HG02588 (cell line): Measurements from ENCODE around the gene FGD2.
A peak's percentile ranks its signal among the peaks of the same experiment; 100 is the strongest.

Experiments used
- ATAC-seq: cut with Tn5 transposase; IDR thresholded peaks from one replicate; pipeline ENCODE4 v1.9.1; 2021; ENCODE audit warnings: mild to moderate bottlenecking, moderate library complexity; ENCODE audit not compliant: unreplicated experiment

FGD2 gene

DNA sequence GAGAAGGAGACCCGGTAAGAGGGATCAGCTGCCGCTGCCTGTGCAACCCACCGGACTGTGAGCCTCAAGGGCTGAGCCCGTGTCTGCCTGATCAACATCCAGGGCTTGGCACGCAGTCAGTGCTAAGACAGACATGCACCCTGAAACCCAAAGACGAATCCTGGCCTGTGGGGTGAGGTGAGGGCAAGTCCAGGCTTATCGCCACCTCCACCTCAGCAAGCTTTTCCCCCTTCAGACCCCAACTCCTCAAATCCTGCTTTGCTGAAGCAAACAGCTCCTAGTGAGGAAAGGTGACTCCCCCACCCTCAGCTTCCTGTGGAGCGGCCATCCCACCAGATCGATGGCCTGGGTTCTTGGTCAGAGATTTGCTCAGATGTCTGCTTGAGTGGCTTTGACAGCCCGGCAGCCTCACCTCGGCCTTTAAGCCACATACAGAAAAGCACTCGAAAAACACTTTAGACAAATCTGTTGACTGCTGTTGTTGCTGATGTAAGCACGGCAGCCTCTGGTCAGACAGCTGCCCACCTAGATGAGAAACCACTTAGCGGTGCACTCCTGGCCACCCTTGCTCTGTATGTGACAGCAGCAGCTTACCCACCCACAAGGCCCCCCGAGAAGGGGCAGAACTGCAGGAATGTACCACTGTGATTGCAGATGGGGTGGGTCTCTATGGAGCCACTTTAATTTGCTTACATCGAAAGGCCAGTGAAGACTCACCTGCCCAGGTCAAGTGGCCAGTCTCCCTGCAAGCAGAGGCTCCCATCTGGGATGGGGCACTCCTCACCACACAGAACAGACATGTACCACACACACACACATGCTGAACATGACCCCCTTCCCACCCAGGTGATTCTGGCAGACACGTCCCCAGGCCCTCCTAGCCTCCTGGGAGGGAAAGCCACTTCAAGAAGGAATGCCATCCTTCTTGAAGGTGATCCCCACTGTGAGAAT, 34.3 kb upstream of the FGD2 start:
- no peak for ATAC-seq

DNA sequence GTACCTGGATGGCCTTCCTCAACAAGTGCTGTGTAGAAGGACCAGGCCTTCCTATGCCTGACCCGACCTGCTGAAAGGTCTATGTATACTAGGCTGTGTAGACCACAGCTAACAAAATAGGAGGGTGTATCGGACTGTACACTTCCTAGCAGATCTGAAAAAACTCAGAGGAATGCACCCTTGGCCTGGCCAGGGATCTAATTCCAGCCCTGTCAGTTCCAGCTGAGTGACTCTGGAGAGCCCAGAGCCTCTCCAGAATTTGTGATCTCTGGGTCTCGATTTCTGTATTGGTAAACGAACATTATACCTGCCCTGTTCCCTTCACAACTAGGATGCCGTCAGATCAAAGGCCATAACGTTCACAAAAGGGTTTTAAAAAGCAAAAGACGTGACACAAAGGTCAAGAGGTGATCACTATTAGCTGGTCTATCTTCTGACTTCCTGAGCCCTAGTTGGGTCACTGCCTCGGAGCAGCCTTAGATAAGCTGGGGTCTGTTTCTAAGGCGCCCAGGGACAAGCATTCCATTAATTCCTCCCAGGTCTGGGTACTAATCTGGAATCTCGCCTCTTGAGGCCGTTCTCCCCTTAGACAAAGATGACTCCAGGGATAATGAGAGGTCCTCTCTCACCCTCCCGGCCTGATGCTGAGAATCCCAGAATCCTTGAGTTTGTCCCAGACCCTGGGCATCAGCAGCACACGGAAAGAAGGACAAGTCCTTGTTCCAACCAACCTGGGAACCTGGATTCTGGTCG, 33.4 kb upstream of the FGD2 start:
- no peak for ATAC-seq

- ATAC-seq = no peak
Measured at GRCh38 chr6:36973190-36973589, 32.3 kb upstream of the FGD2 start.

DNA sequence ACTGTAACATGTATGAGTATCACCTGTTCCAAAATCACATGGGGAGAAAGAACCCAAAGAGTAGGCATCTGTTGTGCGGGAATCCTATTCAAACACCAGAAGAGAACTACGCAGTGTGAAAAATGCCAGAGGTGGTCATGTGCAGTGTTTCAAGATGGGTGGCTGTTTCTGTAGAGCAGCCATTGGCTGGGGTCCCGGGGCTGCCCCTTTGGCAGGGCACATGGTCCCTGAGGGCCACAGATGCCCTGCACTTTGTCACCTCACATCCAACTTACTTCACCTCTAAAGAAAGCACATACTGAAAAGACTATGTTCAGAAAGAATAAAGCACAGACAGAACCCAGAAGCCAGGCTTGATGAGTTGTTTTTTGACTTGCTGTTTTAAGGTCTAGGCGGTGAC, 31.8 kb upstream of the FGD2 start:
- no peak for ATAC-seq

DNA sequence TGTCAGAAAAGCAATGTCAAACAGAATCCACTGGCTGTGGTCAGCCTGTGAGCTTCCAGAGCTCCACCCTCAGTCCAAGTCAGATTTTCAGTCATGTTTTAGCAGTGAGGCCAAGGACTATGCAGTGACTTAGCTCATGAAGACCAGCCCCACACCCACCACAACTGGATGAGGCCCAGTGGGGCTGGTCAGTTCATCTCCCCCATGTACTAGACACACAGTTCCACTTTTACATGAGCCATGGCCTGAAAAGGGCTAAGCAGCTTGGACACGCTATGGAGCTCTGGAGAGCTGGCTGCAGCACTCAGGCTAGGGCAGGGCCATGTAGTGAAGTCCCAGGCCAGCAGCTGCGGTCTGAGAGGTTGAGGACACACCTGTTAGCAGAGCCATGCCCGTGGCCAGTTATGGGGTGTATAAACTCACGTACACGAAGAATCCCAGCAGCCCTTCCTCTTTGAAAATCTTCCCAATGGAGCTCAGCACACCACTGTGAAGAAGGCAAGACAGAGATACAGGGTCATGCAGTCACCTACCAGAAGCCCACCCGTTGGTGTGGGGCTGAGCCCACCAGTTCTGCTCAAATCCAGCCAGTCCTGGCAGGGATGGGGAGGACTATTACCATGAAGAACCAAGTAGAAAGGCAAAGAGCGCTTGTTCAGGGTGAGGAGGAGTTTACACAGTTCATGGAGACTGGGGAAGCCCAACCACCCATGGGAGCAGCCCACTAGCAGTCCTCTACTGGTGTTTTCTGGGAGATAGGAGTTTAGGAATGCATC, 30.0 kb upstream of the FGD2 start:
- ATAC-seq = no peak

DNA sequence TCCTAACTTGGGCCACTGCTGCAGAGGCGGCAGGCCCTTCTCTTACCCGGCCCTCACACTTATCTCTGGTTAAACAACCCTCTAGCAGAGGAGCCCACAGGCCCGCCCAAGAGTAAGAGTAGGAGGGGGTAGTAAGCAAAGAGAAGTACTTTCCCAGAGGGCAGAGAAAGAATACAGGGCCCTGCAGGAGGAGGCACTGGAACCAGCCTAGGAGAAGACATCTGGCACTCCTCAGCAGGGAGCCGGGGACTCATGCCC, 29.5 kb upstream of the FGD2 start:
- ATAC-seq = no peak

DNA sequence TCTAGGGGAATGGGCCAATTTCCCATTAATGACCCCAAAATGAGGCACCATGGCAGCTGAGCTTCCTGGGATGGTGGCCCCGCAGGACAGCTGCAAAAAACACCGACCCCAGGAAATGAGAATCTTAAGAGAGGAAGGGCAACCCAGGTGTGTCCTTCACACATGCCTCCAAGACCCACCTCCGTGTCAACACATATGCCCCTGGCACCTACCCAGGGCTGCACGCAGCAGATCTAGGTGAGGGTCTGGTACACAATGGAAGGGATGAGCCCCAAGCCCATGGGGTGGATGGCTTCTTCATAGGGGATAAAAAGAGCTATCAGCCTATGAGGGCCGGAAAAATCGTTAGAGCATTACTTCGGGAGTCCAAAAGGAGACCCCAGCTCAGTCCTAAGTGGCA, 28.9 kb upstream of the FGD2 start:
- no peak for ATAC-seq

- no peak for ATAC-seq
Measured at GRCh38 chr6:36976931-36977330, 28.5 kb upstream of the FGD2 start.

GRCh38 chr6:36977470-36977941, 27.9 kb upstream of the FGD2 start:
- ATAC-seq = no peak

GRCh38 chr6:36978421-36979346, 26.8 kb upstream of the FGD2 start:
- no peak for ATAC-seq

DNA sequence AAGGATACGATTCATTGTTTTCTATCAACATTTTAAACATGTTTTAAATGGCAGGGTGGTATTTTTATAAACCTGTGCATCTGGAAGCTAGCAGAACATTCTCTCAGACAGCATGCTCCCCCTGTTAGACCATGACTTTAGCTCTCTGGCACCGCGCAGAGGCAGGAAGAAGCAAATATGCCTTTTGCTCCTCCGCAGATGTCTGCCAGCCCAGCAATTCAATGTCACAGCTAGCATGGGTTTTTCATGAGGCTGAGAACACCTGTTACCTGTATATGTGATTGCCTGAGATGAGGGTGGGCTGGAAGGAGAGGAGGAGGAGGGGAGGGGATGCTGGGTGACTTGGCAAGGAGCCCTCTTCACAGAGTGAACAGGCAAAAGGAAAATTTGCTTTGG, 26.1 kb upstream of the FGD2 start:
- no peak for ATAC-seq

GRCh38 chr6:36980129-36980528, 25.3 kb upstream of the FGD2 start:
- ATAC-seq = no peak

GRCh38 chr6:36980876-36981619, 24.4 kb upstream of the FGD2 start:
- ATAC-seq = no peak

GRCh38 chr6:36983538-36983937, 21.9 kb upstream of the FGD2 start:
- ATAC-seq = no peak

GRCh38 chr6:36984581-36985416, 20.7 kb upstream of the FGD2 start:
- ATAC-seq = no peak

GRCh38 chr6:36985417-36985807, 20.0 kb upstream of the FGD2 start:
- no peak for ATAC-seq

DNA sequence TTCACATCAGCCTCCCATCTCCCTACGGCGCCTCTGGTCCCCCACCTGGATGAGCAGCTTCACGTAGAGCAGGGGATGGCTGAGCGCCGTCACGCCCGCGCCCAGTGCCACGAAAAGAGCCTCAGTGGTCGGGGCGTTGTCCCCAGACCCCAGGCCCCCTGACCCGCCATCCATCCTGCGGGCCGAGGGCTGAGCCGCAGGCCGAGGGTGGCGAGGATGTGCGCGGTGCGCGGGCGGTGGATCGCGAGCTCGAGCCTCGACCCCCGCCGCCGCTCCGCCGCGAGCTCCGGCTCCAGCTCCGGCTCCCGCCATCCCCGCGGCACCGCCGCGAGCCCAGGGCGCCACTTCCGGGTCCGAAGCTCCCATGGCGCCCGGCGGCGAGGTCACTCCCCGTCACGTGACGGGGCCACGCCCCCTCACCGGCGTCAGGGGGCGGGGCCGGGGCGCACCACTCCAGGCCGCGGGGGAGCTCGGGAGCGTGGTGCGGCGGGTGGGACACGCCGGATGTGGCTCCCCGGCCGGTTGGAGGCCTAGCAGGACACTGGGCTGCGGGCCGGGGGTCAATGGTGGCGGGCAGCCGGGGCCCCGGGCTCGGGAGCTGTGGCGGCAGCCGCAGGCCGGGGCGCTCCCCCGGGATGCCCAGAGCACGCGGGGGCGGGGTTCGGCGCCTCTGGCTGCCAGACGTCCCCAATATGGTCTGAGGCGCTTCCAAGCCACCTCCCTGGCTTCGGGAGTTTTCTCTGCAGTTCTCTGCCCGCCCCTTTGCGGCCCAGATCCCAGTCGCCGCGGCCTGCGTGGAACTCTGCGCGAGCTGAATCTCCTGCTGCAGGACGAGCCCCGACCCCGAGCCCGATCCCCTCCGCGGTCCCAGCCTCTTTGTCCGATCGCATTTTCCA, 19.4 kb upstream of the FGD2 start, which contains the start of gene MTCH1:
Gene MTCH1 (minus strand): TSS at position 389 of the 896 bp plus-strand sequence. CDS start 23 bp downstream, at position 366.
- peak; percentile 86 for ATAC-seq

DNA sequence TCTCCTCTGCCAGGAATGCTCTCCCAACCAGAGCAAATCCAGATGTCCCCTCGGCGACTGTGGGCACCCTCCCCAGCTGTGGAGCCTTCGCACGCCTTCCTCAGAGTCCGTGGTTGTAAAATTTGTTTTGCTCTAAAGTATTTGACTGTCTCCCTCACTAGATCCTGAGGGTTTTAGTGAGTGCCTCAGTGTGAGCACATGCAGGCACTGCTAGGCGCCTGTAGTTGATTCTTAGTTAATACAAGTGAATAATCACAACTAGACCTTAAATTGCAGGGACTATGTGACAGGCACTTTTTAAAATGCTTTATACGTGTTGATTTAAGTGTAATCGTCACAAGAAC, 18.8 kb upstream of the FGD2 start:
- ATAC-seq = no peak
